ENCODE results near the gene PLEKHG5. TPM values are rescaled to one million over a fixed set of nuclear protein-coding genes. Genes with fewer than 3 reads are reported as not detected.

PLEKHG5 gene
- total and polyA plus RNA-seq, 2 experiments from 2014 or later: 9.6 to 34.8 TPM

- H3K27me3 ChIP-seq: peaks cover 100% of the 10 kb centered on the region
- no peak for DNase-seq (ENCODE audit: low read depth in 1 of 2, low spot score in 1 of 2)
- no peaks in the 10 kb centered on the region for H3K9me3 ChIP-seq (ENCODE audit: low read depth)
- no peaks in the 10 kb centered on the region for H3K36me3 ChIP-seq
- H3K27ac ChIP-seq: no peak overlapping the region
- no peak for TF ChIP-seq CTCF (IDR thresholded peaks at IDR 0.05; ENCODE audit: low read depth, low read length)
- no peak overlapping the region for H3K4me3 ChIP-seq
- peaks cover 2% of the 10 kb centered on the region for H3K4me1 ChIP-seq (ENCODE audit: low read depth)
These were observed 70.2 kb downstream of the PLEKHG5 start for GRCh38 chr1:6421266-6421665.

- no peak for TF ChIP-seq CTCF (IDR thresholded peaks at IDR 0.05; ENCODE audit: low read depth, low read length)
- H3K4me3 ChIP-seq: no peak overlapping the region
- no peak for DNase-seq (ENCODE audit: low read depth in 1 of 2, low spot score in 1 of 2)
These were observed 70.9 kb downstream of the PLEKHG5 start for GRCh38 chr1:6420454-6421042.

GRCh38 chr1:6419804-6420453, 71.5 kb downstream of the PLEKHG5 start, which contains the start of gene HES2:
HES2 (minus strand) TSS chr1:6419919; CDS start chr1:6419820, 99 bp downstream.
- Histone ChIP-seq H3K27ac (no peak within 1 kb of the TSS), H3K27me3 (peaks cover 100% of the 10 kb centered on the region), H3K4me1 (ENCODE audit: low read depth) (peaks cover 2% of the 10 kb centered on the region), H3K36me3 (no peaks in the 10 kb centered on the region), H3K9me3 (ENCODE audit: low read depth) (no peaks in the 10 kb centered on the region), H3K4me3 (peak within 1 kb of the TSS; percentile 20)
- TF ChIP-seq CTCF (IDR thresholded peaks at IDR 0.05; ENCODE audit: low read depth, low read length): no peak
- no peak for DNase-seq (ENCODE audit: low read depth in 1 of 2, low spot score in 1 of 2)

More at GRCh38 chr1:6420454-6421042, 70.9 kb downstream of the PLEKHG5 start:
- Histone ChIP-seq H3K36me3 (no peaks in the 10 kb centered on the region), H3K27ac (no peak overlapping the region), H3K4me1 (ENCODE audit: low read depth) (peaks cover 2% of the 10 kb centered on the region), H3K9me3 (ENCODE audit: low read depth) (no peaks in the 10 kb centered on the region), H3K27me3 (peaks cover 100% of the 10 kb centered on the region)

GRCh38 chr1:6419397-6419803, 72.1 kb downstream of the PLEKHG5 start:
- DNase-seq (ENCODE audit: low read depth in 1 of 2, low spot score in 1 of 2): no peak
- peaks cover 100% of the 10 kb centered on the region for H3K27me3 ChIP-seq
- peaks cover 2% of the 10 kb centered on the region for H3K4me1 ChIP-seq (ENCODE audit: low read depth)
- no peaks in the 10 kb centered on the region for H3K36me3 ChIP-seq
- H3K27ac ChIP-seq: no peak overlapping the region
- H3K9me3 ChIP-seq (ENCODE audit: low read depth): no peaks in the 10 kb centered on the region
- H3K4me3 ChIP-seq: peak overlapping the region; percentile 20
- TF ChIP-seq CTCF (IDR thresholded peaks at IDR 0.05; ENCODE audit: low read depth, low read length): no peak

DNA sequence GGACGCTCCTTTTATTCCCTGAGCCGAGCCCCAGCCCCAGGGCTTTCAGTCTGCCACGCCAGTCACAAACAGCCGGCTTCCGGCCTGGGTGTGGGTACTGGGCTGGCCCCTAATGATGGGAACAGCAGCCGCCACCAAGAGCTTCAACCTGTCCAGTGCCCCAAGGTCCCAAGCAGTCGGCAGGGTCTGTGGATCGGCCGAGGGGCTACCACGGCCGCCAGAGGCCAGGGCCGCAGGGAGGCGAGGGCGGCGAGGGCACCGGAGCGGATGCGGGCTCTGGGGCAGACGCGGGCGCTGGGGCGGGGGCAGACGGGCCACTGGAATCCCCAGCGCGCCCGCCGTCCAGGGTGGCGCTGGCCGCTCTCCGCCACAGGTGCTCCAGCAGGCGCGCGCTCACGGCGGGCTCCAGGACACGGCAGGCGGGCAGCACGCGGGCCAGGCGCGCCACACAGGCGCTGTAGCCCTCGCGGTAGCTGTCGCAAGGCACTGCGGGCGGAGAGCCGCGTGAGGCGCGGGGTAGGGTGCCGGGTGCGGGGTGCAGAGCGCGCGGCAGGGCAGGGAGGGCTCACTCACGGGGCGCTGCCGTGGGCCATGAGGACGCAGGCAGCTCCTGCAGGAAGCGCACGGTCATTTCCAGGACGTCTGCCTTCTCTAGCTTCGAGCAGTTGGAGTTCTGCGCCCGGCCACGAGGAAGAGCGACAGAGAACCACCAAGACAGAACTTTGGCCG, 72.6 kb downstream of the PLEKHG5 start:
- peaks cover 99% of the 10 kb centered on the region for H3K27me3 ChIP-seq
- H3K36me3 ChIP-seq: no peaks in the 10 kb centered on the region
- no peak overlapping the region for H3K27ac ChIP-seq
- DNase-seq (ENCODE audit: low read depth in 1 of 2, low spot score in 1 of 2): no peak
- H3K4me1 ChIP-seq (ENCODE audit: low read depth): peaks cover 2% of the 10 kb centered on the region
- H3K9me3 ChIP-seq (ENCODE audit: low read depth): no peaks in the 10 kb centered on the region
- TF ChIP-seq CTCF (IDR thresholded peaks at IDR 0.05; ENCODE audit: low read depth, low read length): no peak
- H3K4me3 ChIP-seq: no peak overlapping the region

All from cardiac muscle cell (in vitro differentiated cells and primary cell).